ENCODE measurements around the gene SPINT2.

The SPINT2 gene

GRCh38 chr19:38303517-38304351, 39.4 kb downstream of the SPINT2 start, which contains the start of gene C19orf33:
TSS of gene C19orf33 (plus strand) at chr19:38304251. CDS start at chr19:38304262, 11 bp downstream.
- DNase-seq (ENCODE audit: low spot score): no peak
- TF ChIP-seq CTCF (IDR thresholded peaks at IDR 0.05; ENCODE audit: extremely low read depth, insufficient read depth, missing control alignments): no peak
- in situ Hi-C loops (cut with MboI; ENCODE audit: low pct_unique_long_range_greater_than_20kb, low sequenced_read_pairs, unreplicated experiment): no loop called here

GRCh38 chr19:38304352-38304865, 40.0 kb downstream of the SPINT2 start:
- in situ Hi-C loops (cut with MboI; ENCODE audit: low pct_unique_long_range_greater_than_20kb, low sequenced_read_pairs, unreplicated experiment): no loop called here
- no peak for TF ChIP-seq CTCF (IDR thresholded peaks at IDR 0.05; ENCODE audit: extremely low read depth, insufficient read depth, missing control alignments)
- DNase-seq (ENCODE audit: low spot score): no peak

- in situ Hi-C loops (cut with MboI; ENCODE audit: low pct_unique_long_range_greater_than_20kb, low sequenced_read_pairs, unreplicated experiment): no loop called here
- no peak for TF ChIP-seq CTCF (IDR thresholded peaks at IDR 0.05; ENCODE audit: extremely low read depth, insufficient read depth, missing control alignments)
- no peak for DNase-seq (ENCODE audit: low spot score)
Observed at GRCh38 chr19:38304866-38305429, 40.6 kb downstream of the SPINT2 start.

GRCh38 chr19:38306236-38306635, 41.9 kb downstream of the SPINT2 start:
- DNase-seq (ENCODE audit: low spot score): no peak
- in situ Hi-C loops (cut with MboI; ENCODE audit: low pct_unique_long_range_greater_than_20kb, low sequenced_read_pairs, unreplicated experiment): no loop called here
- TF ChIP-seq CTCF (IDR thresholded peaks at IDR 0.05; ENCODE audit: extremely low read depth, insufficient read depth, missing control alignments): no peak

GRCh38 chr19:38307076-38307475, 42.7 kb downstream of the SPINT2 start:
- TF ChIP-seq CTCF (IDR thresholded peaks at IDR 0.05; ENCODE audit: extremely low read depth, insufficient read depth, missing control alignments): no peak
- DNase-seq (ENCODE audit: low spot score): no peak
- in situ Hi-C loops (cut with MboI; ENCODE audit: low pct_unique_long_range_greater_than_20kb, low sequenced_read_pairs, unreplicated experiment): no loop called here

- TF ChIP-seq CTCF (IDR thresholded peaks at IDR 0.05; ENCODE audit: extremely low read depth, insufficient read depth, missing control alignments): no peak
- no peak for DNase-seq (ENCODE audit: low spot score)
- in situ Hi-C loops (cut with MboI; ENCODE audit: low pct_unique_long_range_greater_than_20kb, low sequenced_read_pairs, unreplicated experiment): no loop called here
Observed at GRCh38 chr19:38307597-38307996, 43.2 kb downstream of the SPINT2 start.

Measured in GM13977 (cell line).